Activated CD8-positive, alpha-beta memory T cell treated with anti-CD3 and anti-CD28 coated beads for 4 hours (primary cell): ENCODE measurements around the gene NAAA.
A peak's percentile ranks its signal among the peaks of the same experiment; 100 is the strongest.
"Not testable (repeated sequence)": the region's sequence is repeated elsewhere in the genome, so short reads cannot be mapped to it uniquely, and the experiment has no call there.

Experiments used
- DNase-seq, 2 donors: peaks; one replicate each; pipeline ENCODE4 v3.0.0-alpha.2; 2020; ENCODE audit warnings: low read depth in 2 of 2

NAAA gene

GRCh38 chr4:75940692-75941253 lies at the start of gene NAAA:
NAAA (minus strand) TSS chr4:75941013; CDS start chr4:75940949, 64 bp downstream.
- peak; percentile 47 to 55 for DNase-seq

- DNase-seq: no peak
Observed at GRCh38 chr4:75989846-75990528, 49.2 kb upstream of the NAAA start.

GRCh38 chr4:75985116-75985515 lies 44.3 kb upstream of the NAAA start:
- no peak for DNase-seq

- DNase-seq: no peak
Observed at GRCh38 chr4:75980576-75980975, 39.8 kb upstream of the NAAA start.

- no peak for DNase-seq
Observed at GRCh38 chr4:75976177-75976576, 35.4 kb upstream of the NAAA start.

GRCh38 chr4:75973766-75974165 lies 33.0 kb upstream of the NAAA start:
- no peak for DNase-seq

GRCh38 chr4:75968084-75968483 lies 27.3 kb upstream of the NAAA start:
- no peak for DNase-seq

GRCh38 chr4:75963558-75963957 lies 22.7 kb upstream of the NAAA start:
- no peak for DNase-seq

GRCh38 chr4:75962072-75962471 lies 21.3 kb upstream of the NAAA start:
- DNase-seq: not testable (repeated sequence)

GRCh38 chr4:75958546-75958945 lies 17.7 kb upstream of the NAAA start:
- DNase-seq: not testable (repeated sequence)

- DNase-seq: not testable (repeated sequence)
Observed at GRCh38 chr4:75954811-75955210, 14.0 kb upstream of the NAAA start.

GRCh38 chr4:75953509-75953908 lies 12.7 kb upstream of the NAAA start:
- DNase-seq: no peak

GRCh38 chr4:75950213-75950815 lies 9.5 kb upstream of the NAAA start:
- DNase-seq: no peak

GRCh38 chr4:75948822-75949444 lies 8.1 kb upstream of the NAAA start:
- no peak for DNase-seq

GRCh38 chr4:75939890-75940691 lies 722 bp downstream of the NAAA start:
- peak; percentile 35 to 55 for DNase-seq

GRCh38 chr4:75935628-75936027 lies 5.2 kb downstream of the NAAA start:
- DNase-seq: no peak

- no peak for DNase-seq
Observed at GRCh38 chr4:75930152-75930551, 10.7 kb downstream of the NAAA start.

- not testable (repeated sequence) for DNase-seq
Observed at GRCh38 chr4:75924916-75925315, 15.9 kb downstream of the NAAA start.

GRCh38 chr4:75924309-75924827 lies 16.4 kb downstream of the NAAA start:
- no peak for DNase-seq

GRCh38 chr4:75922588-75922987 lies 18.2 kb downstream of the NAAA start:
- no peak for DNase-seq

- DNase-seq: no peak
Observed at GRCh38 chr4:75921910-75922309, 18.9 kb downstream of the NAAA start.

- DNase-seq: no peak
Observed at GRCh38 chr4:75920327-75920726, 20.5 kb downstream of the NAAA start.
